Choroid plexus epithelial cell (primary cell): ENCODE data around the gene CD28.
A peak's percentile ranks its signal among the peaks of the same experiment; 100 is the strongest.

ENCODE experiments used
- DNase-seq: peaks from one replicate; pipeline ENCODE4 v3.0.0-alpha.2; 2010; ENCODE audit warnings: low read depth
- H3K4me3 ChIP-seq: 2 replicates; pipeline ENCODE4 v1.5.1; 2011; ENCODE audit warnings: low read depth, mild to moderate bottlenecking, control low read depth, low read length, moderate library complexity
- CTCF ChIP-seq: conservative IDR thresholded peaks from 2 replicates; pipeline ENCODE4 v1.5.1; 2011; ENCODE audit warnings: low read depth, mild to moderate bottlenecking, control low read depth, inconsistent platforms, low read length, moderate library complexity

CD28 gene

GRCh38 chr2:203750346-203751068, 44.1 kb downstream of the CD28 start:
- no peak overlapping the region for H3K4me3 ChIP-seq
- no peak for DNase-seq
- TF ChIP-seq CTCF = no peak

- no peak for TF ChIP-seq CTCF
- H3K4me3 ChIP-seq = no peak overlapping the region
- peak; percentile 45 for DNase-seq
These were observed 45.3 kb downstream of the CD28 start for GRCh38 chr2:203751685-203752271.

GRCh38 chr2:203756161-203756560, 49.7 kb downstream of the CD28 start:
- TF ChIP-seq CTCF = no peak
- H3K4me3 ChIP-seq = no peak overlapping the region
- DNase-seq = no peak

GRCh38 chr2:203758841-203759689, 52.6 kb downstream of the CD28 start:
- no peak for TF ChIP-seq CTCF
- DNase-seq = peak; percentile 51
- no peak overlapping the region for H3K4me3 ChIP-seq

- DNase-seq = peak; percentile 61
- H3K4me3 ChIP-seq = no peak overlapping the region
- TF ChIP-seq CTCF = no peak
These were observed 53.4 kb downstream of the CD28 start for GRCh38 chr2:203759690-203760365.

- no peak for DNase-seq
- no peak overlapping the region for H3K4me3 ChIP-seq
- TF ChIP-seq CTCF = no peak
These were observed 54.7 kb downstream of the CD28 start for GRCh38 chr2:203761121-203761520.
